SK-N-SH (cell line): ENCODE results near the gene PLA2G3. TPM values are rescaled to one million over a fixed set of nuclear protein-coding genes. Genes with fewer than 3 reads are reported as not detected.

ENCODE experiments used
- CTCF ChIA-PET: fragments of 300-600, 350-600 bp; formaldehyde crosslinking; extraction: SDS; loops from one replicate; lab custom pipeline; 2021; lab: Yijun Ruan, JAX
- POLR2A ChIA-PET: fragments of 350-600 bp; sonication (Branson Sonifier 250); formaldehyde crosslinking; extraction: SDS; loops from one replicate; lab custom pipeline; 2020; ENCODE audit warnings: antibody characterized with exemption, inconsistent platforms; lab: Yijun Ruan, JAX
- DNase-seq: peaks from one replicate; pipeline ENCODE4 v3.0.0; 2012
- H2AFZ ChIP-seq: fragments of 200-600 bp; sonication (generic); 2 replicates; pipeline ENCODE4 v1.8.1; 2016; ENCODE audit warnings: antibody characterized with exemption, mild to moderate bottlenecking, low read depth
- H3F3A ChIP-seq: fragments of 200-600 bp; sonication (generic); replicated peaks from 2 replicates; pipeline ENCODE3; 2016; ENCODE audit warnings: antibody characterized with exemption, mild to moderate bottlenecking; ENCODE audit not compliant: insufficient read depth
- H3K27ac ChIP-seq, 2 experiments: fragments of 200-500 bp in 1 of 2; fragments of 200-600 bp in 1 of 2; sonication (Bioruptor generic) in 1 of 2; sonication (generic), shearing (Covaris generic) in 1 of 2; 2 replicates each; pipeline versions ENCODE4 v1.5.1 to v1.6.1; 2014 to 2016; ENCODE audit warnings: low read depth in 2 of 2, inconsistent platforms in 1 of 2, low read length in 1 of 2, mild to moderate bottlenecking in 1 of 2, mixed read lengths in 1 of 2
- H3K27me3 ChIP-seq: fragments of 200-600 bp; sonication (generic), shearing (Covaris generic); 2 replicates; pipeline ENCODE4 v1.6.1; 2016; ENCODE audit warnings: mixed run types; ENCODE audit not compliant: insufficient read depth
- H3K36me3 ChIP-seq, 2 experiments: fragments of 200-500 bp in 1 of 2; fragments of 200-600 bp in 1 of 2; sonication (Bioruptor generic) in 1 of 2; sonication (generic) in 1 of 2; replicated peaks in 1 of 2; 2 replicates each; pipeline versions ENCODE3 to v1.5.1; 2014 to 2016; ENCODE audit warnings: low read length in 1 of 2, mild to moderate bottlenecking in 1 of 2; ENCODE audit not compliant: insufficient read depth in 2 of 2, control insufficient read depth in 1 of 2
- H3K4me1 ChIP-seq, 2 experiments: fragments of 200-500 bp in 1 of 2; fragments of 200-600 bp in 1 of 2; sonication (Bioruptor generic) in 1 of 2; sonication (generic), shearing (Covaris generic) in 1 of 2; 2 replicates each; pipeline versions ENCODE4 v1.5.1 to v1.6.1; 2014 to 2016; ENCODE audit warnings: low read depth in 1 of 2, low read length in 1 of 2, mixed run types in 1 of 2; ENCODE audit not compliant: insufficient read depth in 2 of 2, control insufficient read depth in 1 of 2
- H3K4me2 ChIP-seq: fragments of 200-600 bp; sonication (generic), shearing (Covaris generic); 2 replicates; pipeline ENCODE4 v1.6.1; 2017; ENCODE audit warnings: mixed run types
- H3K4me3 ChIP-seq, 2 experiments: fragments of 200-500 bp in 1 of 2; fragments of 200-600 bp in 1 of 2; sonication (Bioruptor generic) in 1 of 2; sonication (generic), shearing (Covaris generic) in 1 of 2; 2 replicates each; pipeline versions ENCODE4 v1.5.1 to v1.8.1; 2014 to 2016; ENCODE audit warnings: low read depth in 2 of 2, inconsistent platforms in 1 of 2, low read length in 1 of 2, mild to moderate bottlenecking in 1 of 2, mixed read lengths in 1 of 2, moderate library complexity in 1 of 2
- H3K79me2 ChIP-seq: fragments of 200-600 bp; sonication (generic); 2 replicates; pipeline ENCODE4 v1.8.1; 2017; ENCODE audit warnings: mild to moderate bottlenecking; ENCODE audit not compliant: insufficient read depth
- H3K9ac ChIP-seq: fragments of 200-600 bp; sonication (generic); 2 replicates; pipeline ENCODE4 v1.6.1; 2017; ENCODE audit warnings: mixed run types
- H3K9me2 ChIP-seq: fragments of 200-600 bp; sonication (generic); 2 replicates; pipeline ENCODE4 v1.6.1; 2017; ENCODE audit warnings: mixed run types
- H3K9me3 ChIP-seq: fragments of 200-600 bp; sonication (generic); 2 replicates; pipeline ENCODE4 v1.6.1; 2017; ENCODE audit warnings: mixed run types, mild to moderate bottlenecking, moderate library complexity
- H4K20me1 ChIP-seq: fragments of 200-600 bp; sonication (generic); 2 replicates; pipeline ENCODE4 v1.6.1; 2017; ENCODE audit warnings: mild to moderate bottlenecking, mixed run types; ENCODE audit not compliant: insufficient read depth
- CHD2 ChIP-seq: fragments of 150-350 bp; IDR thresholded peaks from 2 replicates; pipeline ENCODE4 v1.6.1; 2018; ENCODE audit warnings: low read length; ENCODE audit not compliant: partially characterized antibody
- ELF1 ChIP-seq: IDR thresholded peaks from 2 replicates; pipeline ENCODE4 v1.4.0; 2012
- EP300 ChIP-seq, 2 experiments: IDR thresholded peaks; 2 replicates each; pipeline versions ENCODE4 v1.4.0 to v1.6.1; 2012; ENCODE audit warnings: borderline replicate concordance in 1 of 2, low read depth in 1 of 2, low read length in 1 of 2
- FOSL2 ChIP-seq: IDR thresholded peaks from 2 replicates; pipeline ENCODE4 v1.4.0; 2012; ENCODE audit warnings: low read depth, mild to moderate bottlenecking, moderate library complexity, borderline replicate concordance
- FOXM1 ChIP-seq: IDR thresholded peaks from 2 replicates; pipeline ENCODE4 v1.4.0; 2012; ENCODE audit warnings: low read depth, mild to moderate bottlenecking
- GABPA ChIP-seq: IDR thresholded peaks from 2 replicates; pipeline ENCODE4 v1.4.0; 2012; ENCODE audit warnings: low read depth, mild to moderate bottlenecking
- GATA2 ChIP-seq: sonication (generic); formaldehyde crosslinking; IDR thresholded peaks from 2 replicates; pipeline ENCODE4 v1.5.0; 2020; ENCODE audit warnings: mild to moderate bottlenecking, missing genetic modification reagents
- POLR2AphosphoS5 ChIP-seq: IDR thresholded peaks from 2 replicates; pipeline ENCODE4 v1.6.1; 2012; ENCODE audit warnings: low read depth, low read length
- RAD21 ChIP-seq: IDR thresholded peaks from 2 replicates; pipeline ENCODE4 v1.6.1; 2012; ENCODE audit warnings: mild to moderate bottlenecking, low read length
- RCOR1 ChIP-seq: fragments of 150-350 bp; IDR thresholded peaks from 2 replicates; pipeline ENCODE4 v1.6.1; 2017; ENCODE audit warnings: antibody characterized with exemption, low read length
- RFX5 ChIP-seq: IDR thresholded peaks from 2 replicates; pipeline ENCODE4 v1.6.1; 2012; ENCODE audit warnings: mild to moderate bottlenecking, improper control_type of control experiment, low read length
- RXRA ChIP-seq: IDR thresholded peaks from 2 replicates; pipeline ENCODE4 v1.4.0; 2012; ENCODE audit warnings: low read depth, mild to moderate bottlenecking, borderline replicate concordance
- SIN3A ChIP-seq: IDR thresholded peaks from 2 replicates; pipeline ENCODE4 v1.6.1; 2012; ENCODE audit warnings: low read depth, mild to moderate bottlenecking, low read length, moderate library complexity, borderline replicate concordance
- TCF12 ChIP-seq: IDR thresholded peaks from 2 replicates; pipeline ENCODE4 v1.4.0; 2012
- WGBS: methylation state at CpG from one replicate; pipeline ENCODE4 v1.1.6; 2017; ENCODE audit warnings: low lambda C conversion rate; 5-methylcytosine and 5-hydroxymethylcytosine counted together
- polyA plus RNA-seq, 3 experiments: library from polyadenylated mRNA; depleted of rRNA; stranded (reverse); fragments of >200 nt; gene quantifications; 2 replicates each; pipeline ENCODE4 v1.2.3, GENCODE V29; 2012
- TF ChIP-seq, protein P1 (sequence below): fragments of 150-350 bp; IDR thresholded peaks from 2 replicates; pipeline ENCODE4 v1.6.1; 2016; ENCODE audit warnings: mild to moderate bottlenecking, low read depth, low read length
- TF ChIP-seq, protein P2 (sequence below): fragments of 150-350 bp; IDR thresholded peaks from 2 replicates; pipeline ENCODE4 v1.6.1; 2017; ENCODE audit warnings: antibody characterized with exemption, low read length, low read depth, borderline replicate concordance
- TF ChIP-seq, protein P3 (sequence below): IDR thresholded peaks from 2 replicates; pipeline ENCODE4 v1.4.0; 2012; ENCODE audit warnings: low read depth
- TF ChIP-seq, protein P4 (sequence below): IDR thresholded peaks from 2 replicates; pipeline ENCODE4 v1.4.0; 2012; ENCODE audit warnings: low read depth, borderline replicate concordance
- TF ChIP-seq, protein P5 (sequence below): IDR thresholded peaks from 2 replicates; pipeline ENCODE4 v1.4.0; 2012; ENCODE audit warnings: low read depth, borderline replicate concordance

Gene PLA2G3
- polyA plus RNA-seq, 1 of the 3 experiments (the other 2 are of a cell fraction), result not detected

DNA sequence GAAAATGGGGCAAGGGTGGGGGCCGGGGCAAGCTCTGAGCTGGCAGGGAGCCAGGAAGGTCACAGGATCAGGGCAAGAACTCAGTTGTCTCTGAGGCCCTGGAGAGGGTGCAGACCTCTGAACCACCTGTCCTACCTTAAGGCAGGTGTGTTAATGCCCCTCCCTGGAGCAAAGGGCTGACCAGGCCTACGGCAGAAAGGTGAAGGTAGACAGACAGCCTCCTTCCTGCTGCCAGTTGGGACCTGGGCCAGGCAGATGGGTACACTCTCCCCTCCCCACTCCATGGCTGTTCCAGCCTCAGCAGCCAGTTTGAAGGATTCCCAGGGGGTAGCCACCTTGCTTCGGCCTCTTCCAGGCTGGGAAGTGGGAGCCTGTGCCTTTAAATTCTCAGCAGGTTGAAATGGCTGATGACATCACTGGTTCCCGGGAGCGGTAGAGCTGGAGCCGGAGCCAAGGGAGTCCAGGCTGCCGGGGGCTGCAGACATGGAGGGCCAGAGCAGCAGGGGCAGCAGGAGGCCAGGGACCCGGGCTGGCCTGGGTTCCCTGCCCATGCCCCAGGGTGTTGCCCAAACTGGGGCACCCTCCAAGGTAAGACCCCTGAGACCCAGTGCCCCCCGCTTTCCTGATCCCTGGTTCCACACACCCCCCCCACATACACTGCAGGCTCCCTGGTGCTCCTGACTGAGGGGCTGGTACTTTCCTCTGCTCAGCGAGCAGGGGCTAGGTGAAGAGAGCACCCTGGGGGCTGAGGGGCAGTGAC, 17.6 kb downstream of the PLA2G3 start, which contains the start of gene INPP5J:
Gene INPP5J (plus strand): TSS at position 435 of the 760 bp plus-strand sequence. CDS start 49 bp downstream, at position 484.
- Histone ChIP-seq H3K27ac (peak within 1 kb of the TSS in 1 of 2 experiments; percentile 72; a peak in 1 of 4 replicates), H2AFZ (peak within 1 kb of the TSS; percentile 75; the same call in 1 of the 2 replicates), H3K9ac (peak within 1 kb of the TSS; percentile 58), H3K4me1 (peaks cover 0 to 45% of the 10 kb centered on the region in 2 experiments; a peak in 1 of 4 replicates), H3K4me2 (peak within 1 kb of the TSS; percentile 88), H3K36me3 (no peaks in the 10 kb centered on the region), H3K9me2 (no peaks in the 10 kb centered on the region), H4K20me1 (no peaks in the 10 kb centered on the region), H3K4me3 (peak within 1 kb of the TSS; percentile 72 to 79)
- ChIA-PET CTCF (interaction anchor here (0.6 to 8.2 kb wide), 5 partner anchors 14 to 40 kb away, joined by 3 to 52 read pairs (median 3); partner anchors contain the start of gene SELENOM), POLR2A (interaction anchor here (1.0 to 1.8 kb wide), 3 partner anchors 15 to 38 kb away, joined by 3 to 6 read pairs (median 3); partner anchors contain the start of gene SELENOM)
- TF ChIP-seq, protein P1, sequence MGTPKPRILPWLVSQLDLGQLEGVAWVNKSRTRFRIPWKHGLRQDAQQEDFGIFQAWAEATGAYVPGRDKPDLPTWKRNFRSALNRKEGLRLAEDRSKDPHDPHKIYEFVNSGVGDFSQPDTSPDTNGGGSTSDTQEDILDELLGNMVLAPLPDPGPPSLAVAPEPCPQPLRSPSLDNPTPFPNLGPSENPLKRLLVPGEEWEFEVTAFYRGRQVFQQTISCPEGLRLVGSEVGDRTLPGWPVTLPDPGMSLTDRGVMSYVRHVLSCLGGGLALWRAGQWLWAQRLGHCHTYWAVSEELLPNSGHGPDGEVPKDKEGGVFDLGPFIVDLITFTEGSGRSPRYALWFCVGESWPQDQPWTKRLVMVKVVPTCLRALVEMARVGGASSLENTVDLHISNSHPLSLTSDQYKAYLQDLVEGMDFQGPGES, result 0 out of 2 replicates have a peak, but pooled peaks have one; percentile 2
- TF ChIP-seq, protein P2, sequence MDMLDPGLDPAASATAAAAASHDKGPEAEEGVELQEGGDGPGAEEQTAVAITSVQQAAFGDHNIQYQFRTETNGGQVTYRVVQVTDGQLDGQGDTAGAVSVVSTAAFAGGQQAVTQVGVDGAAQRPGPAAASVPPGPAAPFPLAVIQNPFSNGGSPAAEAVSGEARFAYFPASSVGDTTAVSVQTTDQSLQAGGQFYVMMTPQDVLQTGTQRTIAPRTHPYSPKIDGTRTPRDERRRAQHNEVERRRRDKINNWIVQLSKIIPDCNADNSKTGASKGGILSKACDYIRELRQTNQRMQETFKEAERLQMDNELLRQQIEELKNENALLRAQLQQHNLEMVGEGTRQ, result no peak
- TF ChIP-seq ELF1 (no peak), RCOR1 (0 out of 2 replicates have a peak, but pooled peaks have one; percentile 16), POLR2AphosphoS5 (peak; percentile 67), CHD2 (peak; percentile 29), RFX5 (peak; percentile 96), RXRA (no peak)
- TF ChIP-seq, protein P3, sequence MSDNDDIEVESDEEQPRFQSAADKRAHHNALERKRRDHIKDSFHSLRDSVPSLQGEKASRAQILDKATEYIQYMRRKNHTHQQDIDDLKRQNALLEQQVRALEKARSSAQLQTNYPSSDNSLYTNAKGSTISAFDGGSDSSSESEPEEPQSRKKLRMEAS, result peak; percentile 28; the same call in 1 of the 2 replicates
- TF ChIP-seq, all 33 proteins: peak for 6
- H3K79me2 ChIP-seq, result no peaks in the 10 kb centered on the region
- no peaks in the 10 kb centered on the region for H3K27me3 ChIP-seq
- no peaks in the 10 kb centered on the region for H3K9me3 ChIP-seq
- 18% methylated on average over 8 of the region's 10 CpGs for WGBS
- DNase-seq, result peak; percentile 90
- H3F3A ChIP-seq, result no peaks in the 10 kb centered on the region

DNA sequence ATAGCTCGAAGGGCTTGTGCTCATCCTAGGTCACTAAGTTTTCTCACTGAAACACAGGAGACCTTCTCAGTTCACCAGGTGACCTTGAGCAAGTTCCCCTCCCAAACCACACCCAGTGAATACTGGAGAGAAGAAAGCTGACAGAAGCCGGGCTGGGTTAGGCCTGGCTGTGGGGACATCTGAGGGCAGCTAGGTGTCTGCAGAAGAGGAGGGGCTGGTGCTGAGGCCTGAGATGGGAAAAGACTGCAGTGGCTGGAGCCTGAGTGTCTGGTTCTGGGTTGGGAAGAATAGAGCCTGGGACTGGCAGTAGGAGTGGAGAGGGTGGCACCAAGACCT, 18.1 kb downstream of the PLA2G3 start:
- H3K4me3 ChIP-seq, result no peak overlapping the region
- no peak for TF ChIP-seq EP300 (IDR thresholded peaks at IDR 0.05; ENCODE audit: borderline replicate concordance in 1 of 2, low read depth in 1 of 2, low read length in 1 of 2)
- TF ChIP-seq, protein P4, sequence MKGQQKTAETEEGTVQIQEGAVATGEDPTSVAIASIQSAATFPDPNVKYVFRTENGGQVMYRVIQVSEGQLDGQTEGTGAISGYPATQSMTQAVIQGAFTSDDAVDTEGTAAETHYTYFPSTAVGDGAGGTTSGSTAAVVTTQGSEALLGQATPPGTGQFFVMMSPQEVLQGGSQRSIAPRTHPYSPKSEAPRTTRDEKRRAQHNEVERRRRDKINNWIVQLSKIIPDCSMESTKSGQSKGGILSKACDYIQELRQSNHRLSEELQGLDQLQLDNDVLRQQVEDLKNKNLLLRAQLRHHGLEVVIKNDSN, result no peak
- TF ChIP-seq SIN3A, result no peak
- TF ChIP-seq GATA2, result no peak
- TF ChIP-seq, protein P5, sequence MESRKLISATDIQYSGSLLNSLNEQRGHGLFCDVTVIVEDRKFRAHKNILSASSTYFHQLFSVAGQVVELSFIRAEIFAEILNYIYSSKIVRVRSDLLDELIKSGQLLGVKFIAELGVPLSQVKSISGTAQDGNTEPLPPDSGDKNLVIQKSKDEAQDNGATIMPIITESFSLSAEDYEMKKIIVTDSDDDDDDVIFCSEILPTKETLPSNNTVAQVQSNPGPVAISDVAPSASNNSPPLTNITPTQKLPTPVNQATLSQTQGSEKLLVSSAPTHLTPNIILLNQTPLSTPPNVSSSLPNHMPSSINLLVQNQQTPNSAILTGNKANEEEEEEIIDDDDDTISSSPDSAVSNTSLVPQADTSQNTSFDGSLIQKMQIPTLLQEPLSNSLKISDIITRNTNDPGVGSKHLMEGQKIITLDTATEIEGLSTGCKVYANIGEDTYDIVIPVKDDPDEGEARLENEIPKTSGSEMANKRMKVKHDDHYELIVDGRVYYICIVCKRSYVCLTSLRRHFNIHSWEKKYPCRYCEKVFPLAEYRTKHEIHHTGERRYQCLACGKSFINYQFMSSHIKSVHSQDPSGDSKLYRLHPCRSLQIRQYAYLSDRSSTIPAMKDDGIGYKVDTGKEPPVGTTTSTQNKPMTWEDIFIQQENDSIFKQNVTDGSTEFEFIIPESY, result no peak
- TF ChIP-seq RFX5, result no peak
- TF ChIP-seq TCF12, result no peak
- no peak for TF ChIP-seq FOXM1
- TF ChIP-seq GABPA, result no peak
- TF ChIP-seq RAD21, result no peak
- TF ChIP-seq RCOR1, result no peak
- no peak for TF ChIP-seq FOSL2

More for the DNA sequence above, 18.1 kb downstream of the PLA2G3 start:
- no peaks in the 10 kb centered on the region for H3F3A ChIP-seq
- CTCF ChIA-PET, result interaction anchor here (0.6 to 8.2 kb wide), 6 partner anchors 13 to 39 kb away, joined by 3 to 52 read pairs (median 4); partner anchors contain the start of gene SELENOM
- H3K9me2 ChIP-seq, result no peaks in the 10 kb centered on the region
- peak overlapping the region; percentile 88 for H3K4me2 ChIP-seq
- no peaks in the 10 kb centered on the region for H4K20me1 ChIP-seq
- no peak overlapping the region for H2AFZ ChIP-seq
- no peak for DNase-seq
- H3K9ac ChIP-seq, result no peak overlapping the region
- H3K36me3 ChIP-seq, result no peaks in the 10 kb centered on the region
- peaks cover 0 to 45% of the 10 kb centered on the region in 2 experiments; a peak in 1 of 4 replicates for H3K4me1 ChIP-seq
- no peak overlapping the region; a peak in 1 of 4 replicates for H3K27ac ChIP-seq
- POLR2A ChIA-PET, result interaction anchor here (1.0 to 1.8 kb wide), 3 partner anchors 15 to 37 kb away, joined by 3 to 6 read pairs (median 3); partner anchors contain the start of gene SELENOM
- no peaks in the 10 kb centered on the region for H3K27me3 ChIP-seq
- no peaks in the 10 kb centered on the region for H3K9me3 ChIP-seq
- H3K79me2 ChIP-seq, result no peaks in the 10 kb centered on the region
- 89% methylated on average over 2 of the region's 2 CpGs for WGBS
